Activated CD4-positive, CD25-positive, alpha-beta regulatory T cell treated with anti-CD3 and anti-CD28 coated beads, Interleukin-2, amount 50 U/mL, for 16 hours (primary cell): ENCODE results near the gene PSMG2.
A peak's percentile ranks its signal among the peaks of the same experiment; 100 is the strongest.

Experiments used
- DNase-seq: peaks from one replicate; pipeline ENCODE4 v3.0.0-alpha.2; 2020; ENCODE audit warnings: low read depth, low spot score

Gene PSMG2

GRCh38 chr18:12702221-12703095 lies at the start of gene PSMG2, which contains the start of gene CEP76:
Gene PSMG2 (plus strand): TSS chr18:12703042. CDS start chr18:12703108, 66 bp downstream.
Gene CEP76 (minus strand): TSS chr18:12702723. CDS start chr18:12702548, 175 bp downstream.
- peak; percentile 61 for DNase-seq

GRCh38 chr18:12654971-12655370 lies 47.9 kb upstream of the PSMG2 start:
- no peak for DNase-seq

GRCh38 chr18:12656605-12656937 lies 46.3 kb upstream of the PSMG2 start:
- DNase-seq = no peak

GRCh38 chr18:12656938-12657683 lies 45.7 kb upstream of the PSMG2 start:
- DNase-seq = no peak

- no peak for DNase-seq
Observed at GRCh38 chr18:12657684-12658425, 45.0 kb upstream of the PSMG2 start, which contains the start of gene SPIRE1. Gene SPIRE1 (minus strand): TSS chr18:12658107. CDS start chr18:12657866, 241 bp downstream.

- DNase-seq = no peak
Observed at GRCh38 chr18:12658426-12659138, 44.3 kb upstream of the PSMG2 start.

GRCh38 chr18:12659904-12660605 lies 42.8 kb upstream of the PSMG2 start:
- no peak for DNase-seq

GRCh38 chr18:12668041-12668440 lies 34.8 kb upstream of the PSMG2 start:
- no peak for DNase-seq

GRCh38 chr18:12679183-12679786 lies 23.6 kb upstream of the PSMG2 start:
- DNase-seq = no peak

- no peak for DNase-seq
Observed at GRCh38 chr18:12686100-12686499, 16.7 kb upstream of the PSMG2 start.

GRCh38 chr18:12689256-12689850 lies 13.5 kb upstream of the PSMG2 start:
- DNase-seq = no peak

- no peak for DNase-seq
Observed at GRCh38 chr18:12692206-12692605, 10.6 kb upstream of the PSMG2 start.

- DNase-seq = no peak
Observed at GRCh38 chr18:12694032-12694431, 8.8 kb upstream of the PSMG2 start.

- no peak for DNase-seq
Observed at GRCh38 chr18:12699747-12700146, 3.1 kb upstream of the PSMG2 start.

- no peak for DNase-seq
Observed at GRCh38 chr18:12701161-12701560, 1.7 kb upstream of the PSMG2 start.

- no peak for DNase-seq
Observed at GRCh38 chr18:12703096-12703567, 290 bp downstream of the PSMG2 start.

GRCh38 chr18:12703664-12704063 lies 822 bp downstream of the PSMG2 start:
- DNase-seq = no peak

GRCh38 chr18:12711446-12711845 lies 8.6 kb downstream of the PSMG2 start:
- no peak for DNase-seq

- DNase-seq = no peak
Observed at GRCh38 chr18:12721495-12722275, 18.8 kb downstream of the PSMG2 start.
